ENCODE measurements around the gene REPS2.

- TF ChIP-seq POLR2AphosphoS5 (IDR thresholded peaks at IDR 0.05; ENCODE audit: low read depth) (no peak), EZH2 (IDR thresholded peaks at IDR 0.05; ENCODE audit: low read depth, unreplicated experiment) (no peak), EZH2phosphoT487 (IDR thresholded peaks at IDR 0.05; ENCODE audit: unreplicated experiment) (no peak), REST (IDR thresholded peaks at IDR 0.05; ENCODE audit: unreplicated experiment) (no peak), STAT1 (IDR thresholded peaks at IDR 0.05; ENCODE audit: unreplicated experiment) (no peak), ZNF331 (CRISPR knock-in tag; IDR thresholded peaks at IDR 0.05; ENCODE audit: low read depth) (no peak), CREB1 (CRISPR knock-in tag; IDR thresholded peaks at IDR 0.05; ENCODE audit: low read depth) (no peak)
- TF ChIP-seq, protein P1, sequence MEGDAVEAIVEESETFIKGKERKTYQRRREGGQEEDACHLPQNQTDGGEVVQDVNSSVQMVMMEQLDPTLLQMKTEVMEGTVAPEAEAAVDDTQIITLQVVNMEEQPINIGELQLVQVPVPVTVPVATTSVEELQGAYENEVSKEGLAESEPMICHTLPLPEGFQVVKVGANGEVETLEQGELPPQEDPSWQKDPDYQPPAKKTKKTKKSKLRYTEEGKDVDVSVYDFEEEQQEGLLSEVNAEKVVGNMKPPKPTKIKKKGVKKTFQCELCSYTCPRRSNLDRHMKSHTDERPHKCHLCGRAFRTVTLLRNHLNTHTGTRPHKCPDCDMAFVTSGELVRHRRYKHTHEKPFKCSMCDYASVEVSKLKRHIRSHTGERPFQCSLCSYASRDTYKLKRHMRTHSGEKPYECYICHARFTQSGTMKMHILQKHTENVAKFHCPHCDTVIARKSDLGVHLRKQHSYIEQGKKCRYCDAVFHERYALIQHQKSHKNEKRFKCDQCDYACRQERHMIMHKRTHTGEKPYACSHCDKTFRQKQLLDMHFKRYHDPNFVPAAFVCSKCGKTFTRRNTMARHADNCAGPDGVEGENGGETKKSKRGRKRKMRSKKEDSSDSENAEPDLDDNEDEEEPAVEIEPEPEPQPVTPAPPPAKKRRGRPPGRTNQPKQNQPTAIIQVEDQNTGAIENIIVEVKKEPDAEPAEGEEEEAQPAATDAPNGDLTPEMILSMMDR (conservative IDR thresholded peaks at IDR 0.05; ENCODE audit: low read depth in 2 of 2): no peak
Observed at GRCh38 chrX:17023661-17024060, 77.2 kb downstream of the REPS2 start.

Measured in GM23338 (cell line).